ENCODE results near the gene TRPV2. TPM values are rescaled to one million over a fixed set of nuclear protein-coding genes. Genes with fewer than 3 reads are reported as not detected.

Gene TRPV2
- total and polyA plus RNA-seq, 2 experiments from 2014 or later, result 1.7 to 3.2 TPM

DNA sequence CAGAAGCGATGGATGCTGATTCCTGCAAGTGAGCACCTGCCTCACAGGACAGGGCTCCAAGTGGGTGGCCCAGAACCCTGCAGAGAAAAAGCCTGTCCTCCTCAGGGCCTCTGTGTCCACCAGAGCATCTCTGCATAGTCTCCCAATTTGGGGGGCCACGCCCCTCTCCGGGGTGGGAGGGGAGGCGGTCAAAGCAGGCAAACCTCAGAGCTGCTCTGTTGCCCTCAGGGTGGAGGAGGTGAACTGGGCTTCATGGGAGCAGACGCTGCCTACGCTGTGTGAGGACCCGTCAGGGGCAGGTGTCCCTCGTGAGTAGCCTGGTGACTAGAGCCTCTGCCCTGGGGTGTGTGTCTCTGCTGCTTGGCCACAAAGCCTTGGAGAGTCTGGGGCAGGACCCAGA, 19.3 kb downstream of the TRPV2 start:
- Histone ChIP-seq H3K79me2 (replicated peaks; ENCODE audit: insufficient read depth) (peaks cover 8% of the 10 kb centered on the region), H3K27ac (ENCODE audit: low read depth) (no peak overlapping the region), H3K27me3 (ENCODE audit: insufficient read depth) (no peaks in the 10 kb centered on the region), H3F3A (replicated peaks; ENCODE audit: low read depth) (peaks cover 8% of the 10 kb centered on the region), H3K36me3 (ENCODE audit: insufficient read depth) (peaks cover 2% of the 10 kb centered on the region; the same call in 1 of the 2 replicates), H2AFZ (peak overlapping the region; percentile 88), H3K4me2 (no peak overlapping the region; the same call in 1 of the 2 replicates), H4K20me1 (replicated peaks; ENCODE audit: insufficient read depth) (peaks cover 3% of the 10 kb centered on the region; the same call in 1 of the 2 replicates), H3K4me3 (no peak overlapping the region), H3K9me2 (ENCODE audit: insufficient read depth) (no peaks in the 10 kb centered on the region), H3K4me1 (ENCODE audit: insufficient read depth) (peaks cover 9% of the 10 kb centered on the region)
- DNase-seq (ENCODE audit: low spot score) (peak; percentile 51), ATAC-seq (peak; percentile 14)
- Mint-ChIP-seq H3K27me3 (ENCODE audit: insufficient read depth, low read depth, poor library complexity) (peaks cover 38% of the 10 kb centered on the region), H3K4me3 (no peak overlapping the region; the same call in 2 of the 3 replicates), H3K27ac (no peak overlapping the region; the same call in 1 of the 2 replicates), H3K36me3 (ENCODE audit: low read depth) (peaks cover 10% of the 10 kb centered on the region), H3K9me3 (peaks cover 3% of the 10 kb centered on the region; the same call in 2 of the 3 replicates), H3K4me1 (peaks cover 18% of the 10 kb centered on the region)
- TF ChIP-seq ZNF331 (CRISPR knock-in tag; IDR thresholded peaks at IDR 0.05; ENCODE audit: low read depth) (no peak), NANOG (IDR thresholded peaks at IDR 0.05; ENCODE audit: borderline replicate concordance) (no peak), JUNB (IDR thresholded peaks at IDR 0.05; ENCODE audit: unreplicated experiment) (no peak), EZH2 (IDR thresholded peaks at IDR 0.05; ENCODE audit: low read depth, unreplicated experiment) (no peak), ZNF114 (CRISPR knock-in tag; IDR thresholded peaks at IDR 0.05) (no peak)
- TF ChIP-seq, protein P1, sequence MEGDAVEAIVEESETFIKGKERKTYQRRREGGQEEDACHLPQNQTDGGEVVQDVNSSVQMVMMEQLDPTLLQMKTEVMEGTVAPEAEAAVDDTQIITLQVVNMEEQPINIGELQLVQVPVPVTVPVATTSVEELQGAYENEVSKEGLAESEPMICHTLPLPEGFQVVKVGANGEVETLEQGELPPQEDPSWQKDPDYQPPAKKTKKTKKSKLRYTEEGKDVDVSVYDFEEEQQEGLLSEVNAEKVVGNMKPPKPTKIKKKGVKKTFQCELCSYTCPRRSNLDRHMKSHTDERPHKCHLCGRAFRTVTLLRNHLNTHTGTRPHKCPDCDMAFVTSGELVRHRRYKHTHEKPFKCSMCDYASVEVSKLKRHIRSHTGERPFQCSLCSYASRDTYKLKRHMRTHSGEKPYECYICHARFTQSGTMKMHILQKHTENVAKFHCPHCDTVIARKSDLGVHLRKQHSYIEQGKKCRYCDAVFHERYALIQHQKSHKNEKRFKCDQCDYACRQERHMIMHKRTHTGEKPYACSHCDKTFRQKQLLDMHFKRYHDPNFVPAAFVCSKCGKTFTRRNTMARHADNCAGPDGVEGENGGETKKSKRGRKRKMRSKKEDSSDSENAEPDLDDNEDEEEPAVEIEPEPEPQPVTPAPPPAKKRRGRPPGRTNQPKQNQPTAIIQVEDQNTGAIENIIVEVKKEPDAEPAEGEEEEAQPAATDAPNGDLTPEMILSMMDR (conservative IDR thresholded peaks at IDR 0.05; ENCODE audit: low read depth in 2 of 2), result no peak

DNA sequence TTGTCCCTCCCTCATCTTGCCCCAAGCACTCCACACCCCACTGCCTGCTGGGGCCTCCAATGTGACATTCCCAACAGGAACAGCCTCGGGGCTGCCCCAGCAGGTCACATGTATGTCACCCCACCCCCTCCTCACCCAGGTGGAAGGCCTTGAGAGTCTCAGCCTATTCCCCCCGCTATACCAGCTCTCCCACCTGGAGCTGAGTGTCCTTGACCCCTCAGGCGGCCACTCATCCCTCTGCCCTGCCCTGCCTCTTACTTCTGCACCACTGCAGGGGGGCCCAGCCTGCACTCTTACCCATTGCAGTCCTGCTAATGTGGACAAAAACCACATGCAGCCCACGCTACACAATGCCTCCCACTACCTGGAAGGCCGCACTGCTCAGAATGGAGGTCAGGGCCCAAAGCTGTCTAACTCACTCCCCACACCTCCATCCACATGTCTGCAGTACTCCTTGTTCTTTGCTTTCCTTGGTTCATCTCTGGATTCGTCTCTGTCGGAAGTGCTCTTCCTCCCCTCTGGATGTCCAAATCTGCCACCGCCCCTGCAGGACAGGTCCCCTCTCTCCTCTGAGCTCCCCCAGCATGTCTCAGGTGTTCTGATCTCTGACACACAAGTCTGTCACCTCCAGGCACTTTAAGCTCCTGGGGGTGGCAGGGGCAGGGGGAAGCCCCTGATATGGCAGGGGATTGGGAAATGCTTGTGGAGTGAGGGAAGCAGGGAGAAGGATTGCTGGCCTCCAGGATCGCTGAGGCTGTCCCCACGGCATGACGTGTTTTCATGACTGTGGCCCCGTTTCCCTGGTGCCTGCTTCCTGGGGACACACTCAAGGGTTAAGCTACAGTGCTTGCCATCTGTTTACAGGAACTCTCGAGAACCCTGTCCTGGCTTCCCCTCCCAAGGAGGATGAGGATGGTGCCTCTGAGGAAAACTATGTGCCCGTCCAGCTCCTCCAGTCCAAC, 20.8 kb downstream of the TRPV2 start:
- ATAC-seq (no peak), DNase-seq (ENCODE audit: low spot score) (no peak)
- Histone ChIP-seq H3K27me3 (ENCODE audit: insufficient read depth) (no peaks in the 10 kb centered on the region), H3K79me2 (replicated peaks; ENCODE audit: insufficient read depth) (peaks cover 22% of the 10 kb centered on the region), H3F3A (replicated peaks; ENCODE audit: low read depth) (peaks cover 24% of the 10 kb centered on the region), H3K4me1 (ENCODE audit: insufficient read depth) (peaks cover 25% of the 10 kb centered on the region), H4K20me1 (replicated peaks; ENCODE audit: insufficient read depth) (peaks cover 17% of the 10 kb centered on the region), H2AFZ (no peak overlapping the region; the same call in 1 of the 2 replicates), H3K36me3 (ENCODE audit: insufficient read depth) (peaks cover 18% of the 10 kb centered on the region), H3K4me3 (no peak overlapping the region), H3K27ac (ENCODE audit: low read depth) (no peak overlapping the region), H3K4me2 (no peak overlapping the region), H3K9me2 (ENCODE audit: insufficient read depth) (no peaks in the 10 kb centered on the region)
- peaks cover 5% of the 10 kb centered on the region; the same call in 2 of the 3 replicates for H3K9me3 Mint-ChIP-seq
- no peak overlapping the region for H3K27ac Mint-ChIP-seq
- H3K36me3 Mint-ChIP-seq (ENCODE audit: low read depth), result peaks cover 25% of the 10 kb centered on the region
- H3K27me3 Mint-ChIP-seq (ENCODE audit: insufficient read depth, low read depth, poor library complexity), result peaks cover 53% of the 10 kb centered on the region
- H3K4me1 Mint-ChIP-seq, result peaks cover 30% of the 10 kb centered on the region
- no peak overlapping the region for H3K4me3 Mint-ChIP-seq
- TF ChIP-seq EZH2 (IDR thresholded peaks at IDR 0.05; ENCODE audit: low read depth, unreplicated experiment) (no peak), STAT1 (IDR thresholded peaks at IDR 0.05; ENCODE audit: unreplicated experiment) (no peak), ZNF331 (CRISPR knock-in tag; IDR thresholded peaks at IDR 0.05; ENCODE audit: low read depth) (no peak), CREB1 (CRISPR knock-in tag; IDR thresholded peaks at IDR 0.05; ENCODE audit: low read depth) (no peak), JUNB (IDR thresholded peaks at IDR 0.05; ENCODE audit: unreplicated experiment) (no peak), ZNF114 (CRISPR knock-in tag; IDR thresholded peaks at IDR 0.05) (no peak), POLR2AphosphoS5 (IDR thresholded peaks at IDR 0.05; ENCODE audit: low read depth) (no peak)
- TF ChIP-seq, protein P2, sequence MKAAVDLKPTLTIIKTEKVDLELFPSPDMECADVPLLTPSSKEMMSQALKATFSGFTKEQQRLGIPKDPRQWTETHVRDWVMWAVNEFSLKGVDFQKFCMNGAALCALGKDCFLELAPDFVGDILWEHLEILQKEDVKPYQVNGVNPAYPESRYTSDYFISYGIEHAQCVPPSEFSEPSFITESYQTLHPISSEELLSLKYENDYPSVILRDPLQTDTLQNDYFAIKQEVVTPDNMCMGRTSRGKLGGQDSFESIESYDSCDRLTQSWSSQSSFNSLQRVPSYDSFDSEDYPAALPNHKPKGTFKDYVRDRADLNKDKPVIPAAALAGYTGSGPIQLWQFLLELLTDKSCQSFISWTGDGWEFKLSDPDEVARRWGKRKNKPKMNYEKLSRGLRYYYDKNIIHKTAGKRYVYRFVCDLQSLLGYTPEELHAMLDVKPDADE (IDR thresholded peaks at IDR 0.05), result no peak
- TF ChIP-seq, protein P1 (conservative IDR thresholded peaks at IDR 0.05; ENCODE audit: low read depth in 2 of 2), result no peak
- TF ChIP-seq, protein P3, sequence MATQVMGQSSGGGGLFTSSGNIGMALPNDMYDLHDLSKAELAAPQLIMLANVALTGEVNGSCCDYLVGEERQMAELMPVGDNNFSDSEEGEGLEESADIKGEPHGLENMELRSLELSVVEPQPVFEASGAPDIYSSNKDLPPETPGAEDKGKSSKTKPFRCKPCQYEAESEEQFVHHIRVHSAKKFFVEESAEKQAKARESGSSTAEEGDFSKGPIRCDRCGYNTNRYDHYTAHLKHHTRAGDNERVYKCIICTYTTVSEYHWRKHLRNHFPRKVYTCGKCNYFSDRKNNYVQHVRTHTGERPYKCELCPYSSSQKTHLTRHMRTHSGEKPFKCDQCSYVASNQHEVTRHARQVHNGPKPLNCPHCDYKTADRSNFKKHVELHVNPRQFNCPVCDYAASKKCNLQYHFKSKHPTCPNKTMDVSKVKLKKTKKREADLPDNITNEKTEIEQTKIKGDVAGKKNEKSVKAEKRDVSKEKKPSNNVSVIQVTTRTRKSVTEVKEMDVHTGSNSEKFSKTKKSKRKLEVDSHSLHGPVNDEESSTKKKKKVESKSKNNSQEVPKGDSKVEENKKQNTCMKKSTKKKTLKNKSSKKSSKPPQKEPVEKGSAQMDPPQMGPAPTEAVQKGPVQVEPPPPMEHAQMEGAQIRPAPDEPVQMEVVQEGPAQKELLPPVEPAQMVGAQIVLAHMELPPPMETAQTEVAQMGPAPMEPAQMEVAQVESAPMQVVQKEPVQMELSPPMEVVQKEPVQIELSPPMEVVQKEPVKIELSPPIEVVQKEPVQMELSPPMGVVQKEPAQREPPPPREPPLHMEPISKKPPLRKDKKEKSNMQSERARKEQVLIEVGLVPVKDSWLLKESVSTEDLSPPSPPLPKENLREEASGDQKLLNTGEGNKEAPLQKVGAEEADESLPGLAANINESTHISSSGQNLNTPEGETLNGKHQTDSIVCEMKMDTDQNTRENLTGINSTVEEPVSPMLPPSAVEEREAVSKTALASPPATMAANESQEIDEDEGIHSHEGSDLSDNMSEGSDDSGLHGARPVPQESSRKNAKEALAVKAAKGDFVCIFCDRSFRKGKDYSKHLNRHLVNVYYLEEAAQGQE (IDR thresholded peaks at IDR 0.05; ENCODE audit: unreplicated experiment), result no peak

Data from GM23338 (cell line).